Neural progenitor cell (in vitro differentiated cells): ENCODE measurements around the gene TMEM204. TPM values are rescaled to one million over a fixed set of nuclear protein-coding genes. Genes with fewer than 3 reads are reported as not detected.

Experiments used
- DNase-seq: peaks from one replicate; pipeline ENCODE4 v3.0.0-alpha.2; 2016; ENCODE audit warnings: low spot score
- H2AFZ ChIP-seq: fragments of 200-600 bp; sonication (generic); replicated peaks from 2 replicates; pipeline ENCODE4 v1.6.1; 2016; ENCODE audit warnings: antibody characterized with exemption
- H3F3A ChIP-seq: fragments of 200-600 bp; sonication (generic); 2 replicates; pipeline ENCODE4 v1.6.1; 2016; ENCODE audit warnings: antibody characterized with exemption, low read depth
- H3K27ac ChIP-seq: fragments of 200-600 bp; sonication (generic); 2 replicates; pipeline ENCODE4 v1.5.1; 2016; ENCODE audit warnings: mild to moderate bottlenecking
- H3K27me3 ChIP-seq: fragments of 200-600 bp; sonication (generic); 2 replicates; pipeline ENCODE4 v1.6.1; 2016; ENCODE audit warnings: mild to moderate bottlenecking, moderate library complexity
- H3K36me3 ChIP-seq: fragments of 200-600 bp; sonication (generic); 2 replicates; pipeline ENCODE4 v1.5.1; 2016
- H3K4me1 ChIP-seq: fragments of 200-600 bp; sonication (generic); 2 replicates; pipeline ENCODE4 v1.6.1; 2016; ENCODE audit warnings: mixed run types
- H3K4me2 ChIP-seq: fragments of 200-600 bp; sonication (generic); 2 replicates; pipeline ENCODE4 v1.6.1; 2016
- H3K4me3 ChIP-seq: fragments of 200-600 bp; sonication (generic); 2 replicates; pipeline ENCODE4 v1.5.1; 2016
- H3K79me2 ChIP-seq: fragments of 200-600 bp; sonication (generic); 2 replicates; pipeline ENCODE4 v1.6.1; 2016; ENCODE audit warnings: low read depth
- H3K9ac ChIP-seq: fragments of 200-600 bp; sonication (generic); 2 replicates; pipeline ENCODE4 v1.6.1; 2016
- H3K9me3 ChIP-seq: fragments of 200-600 bp; sonication (generic); 2 replicates; pipeline ENCODE4 v1.5.1; 2016; ENCODE audit warnings: low read depth
- H4K20me1 ChIP-seq: fragments of 200-600 bp; sonication (generic); 2 replicates; pipeline ENCODE4 v1.6.1; 2016; ENCODE audit warnings: low read depth
- H3K27ac Mint-ChIP-seq: 3 replicates; pipeline ENCODE4 v1.8.0; 2021; ENCODE audit warnings: mixed read lengths
- H3K27me3 Mint-ChIP-seq: 2 replicates; pipeline ENCODE4 v1.8.0; 2022; ENCODE audit warnings: low read depth, mild to moderate bottlenecking, inconsistent platforms, moderate library complexity, mixed read lengths; ENCODE audit not compliant: insufficient read depth
- H3K36me3 Mint-ChIP-seq: 3 replicates; pipeline ENCODE4 v1.8.0; 2021; ENCODE audit warnings: mixed read lengths
- H3K4me1 Mint-ChIP-seq: 3 replicates; pipeline ENCODE4 v1.8.0; 2021; ENCODE audit warnings: mixed read lengths
- H3K4me3 Mint-ChIP-seq: 3 replicates; pipeline ENCODE4 v1.8.0; 2021; ENCODE audit warnings: mild to moderate bottlenecking, moderate library complexity, mixed read lengths
- H3K9me3 Mint-ChIP-seq: 3 replicates; pipeline ENCODE4 v1.8.0; 2020; ENCODE audit warnings: mixed read lengths
- EZH2 ChIP-seq: fragments of 200-600 bp; sonication (generic); IDR thresholded peaks from 2 replicates; pipeline ENCODE4 v1.6.1; 2017; ENCODE audit warnings: antibody characterized with exemption, mild to moderate bottlenecking, moderate library complexity
- EZH2phosphoT487 ChIP-seq: fragments of 200-600 bp; sonication (generic); IDR thresholded peaks from 2 replicates; pipeline ENCODE4 v1.6.1; 2017; ENCODE audit warnings: antibody characterized with exemption
- total RNA-seq: library from RNA; depleted of rRNA; stranded (reverse); fragments of >200 nt; gene quantifications from 2 replicates; pipeline ENCODE4 v1.2.3, GENCODE V29; 2015; ENCODE audit warnings: low replicate concordance
- TF ChIP-seq, protein P1 (sequence below): fragments of 200-600 bp; sonication (generic); IDR thresholded peaks from 2 replicates; pipeline ENCODE4 v1.5.1; 2017; ENCODE audit warnings: antibody characterized with exemption, mild to moderate bottlenecking

TMEM204 gene
- total RNA-seq, 1 donor from 2014 or later: not detected

DNA sequence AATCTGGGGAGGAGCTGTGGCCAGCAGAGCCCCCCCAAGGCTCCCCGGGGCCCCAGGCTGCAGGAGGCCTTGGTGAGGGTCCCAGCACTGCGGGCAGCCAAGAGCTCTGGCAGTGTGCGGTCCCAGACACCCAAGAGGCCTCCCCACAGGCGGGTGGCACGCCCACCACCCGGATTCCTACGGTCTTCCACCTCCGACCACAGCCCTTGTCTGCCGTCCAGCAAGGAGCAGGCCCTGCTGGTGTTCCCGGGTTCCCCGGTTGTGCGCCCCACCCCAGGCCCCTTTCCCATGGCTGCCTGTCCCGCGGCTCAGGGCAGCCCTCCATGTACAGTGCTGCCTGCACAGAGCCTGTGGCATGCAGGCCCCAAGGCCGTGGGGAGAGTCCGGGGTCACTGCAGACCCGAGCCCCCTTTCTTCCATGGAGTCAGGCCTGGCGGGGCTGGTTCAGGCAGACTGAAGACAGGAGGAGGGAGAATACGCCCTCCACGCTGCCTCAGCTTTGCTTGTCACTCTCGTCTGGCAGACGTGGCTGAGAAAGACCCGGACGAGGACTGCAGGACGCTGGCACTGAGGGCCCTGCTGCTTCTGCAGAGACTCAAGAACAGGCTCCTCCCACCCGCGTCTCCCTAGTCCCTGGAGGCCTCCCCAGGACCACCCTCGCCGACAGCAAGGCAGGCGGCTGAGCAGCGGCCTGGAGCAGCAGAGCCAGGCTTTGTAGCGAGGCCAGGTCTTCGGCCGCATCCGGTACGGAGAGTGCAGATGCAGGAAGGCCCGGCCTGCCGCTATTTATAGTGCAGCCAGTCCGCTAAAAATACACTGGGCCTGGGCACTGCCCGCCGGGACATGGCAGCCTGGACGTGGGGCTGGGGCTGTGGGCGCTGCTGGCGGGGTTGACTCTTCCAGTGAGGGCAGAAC lies 23.9 kb upstream of the TMEM204 start:
- no peak overlapping the region for H3K27ac ChIP-seq
- H3K4me3 ChIP-seq: no peak overlapping the region
- H3K9ac ChIP-seq: no peak overlapping the region
- Mint-ChIP-seq H3K4me3 (no peak overlapping the region), H3K36me3 (peaks cover 12% of the 10 kb centered on the region), H3K27ac (no peak overlapping the region), H3K4me1 (no peaks in the 10 kb centered on the region), H3K27me3 (peaks cover 3% of the 10 kb centered on the region), H3K9me3 (peaks cover 4% of the 10 kb centered on the region)
- H3K79me2 ChIP-seq: no peaks in the 10 kb centered on the region
- H3K9me3 ChIP-seq: no peaks in the 10 kb centered on the region
- TF ChIP-seq EZH2 (no peak), EZH2phosphoT487 (no peak)
- TF ChIP-seq, protein P1, sequence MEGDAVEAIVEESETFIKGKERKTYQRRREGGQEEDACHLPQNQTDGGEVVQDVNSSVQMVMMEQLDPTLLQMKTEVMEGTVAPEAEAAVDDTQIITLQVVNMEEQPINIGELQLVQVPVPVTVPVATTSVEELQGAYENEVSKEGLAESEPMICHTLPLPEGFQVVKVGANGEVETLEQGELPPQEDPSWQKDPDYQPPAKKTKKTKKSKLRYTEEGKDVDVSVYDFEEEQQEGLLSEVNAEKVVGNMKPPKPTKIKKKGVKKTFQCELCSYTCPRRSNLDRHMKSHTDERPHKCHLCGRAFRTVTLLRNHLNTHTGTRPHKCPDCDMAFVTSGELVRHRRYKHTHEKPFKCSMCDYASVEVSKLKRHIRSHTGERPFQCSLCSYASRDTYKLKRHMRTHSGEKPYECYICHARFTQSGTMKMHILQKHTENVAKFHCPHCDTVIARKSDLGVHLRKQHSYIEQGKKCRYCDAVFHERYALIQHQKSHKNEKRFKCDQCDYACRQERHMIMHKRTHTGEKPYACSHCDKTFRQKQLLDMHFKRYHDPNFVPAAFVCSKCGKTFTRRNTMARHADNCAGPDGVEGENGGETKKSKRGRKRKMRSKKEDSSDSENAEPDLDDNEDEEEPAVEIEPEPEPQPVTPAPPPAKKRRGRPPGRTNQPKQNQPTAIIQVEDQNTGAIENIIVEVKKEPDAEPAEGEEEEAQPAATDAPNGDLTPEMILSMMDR: no peak
- no peak overlapping the region for H2AFZ ChIP-seq
- no peaks in the 10 kb centered on the region for H3K36me3 ChIP-seq
- peaks cover 5% of the 10 kb centered on the region for H3F3A ChIP-seq
- no peaks in the 10 kb centered on the region for H3K27me3 ChIP-seq
- H4K20me1 ChIP-seq: no peaks in the 10 kb centered on the region
- no peaks in the 10 kb centered on the region for H3K4me1 ChIP-seq
- DNase-seq: no peak
- no peak overlapping the region for H3K4me2 ChIP-seq

DNA sequence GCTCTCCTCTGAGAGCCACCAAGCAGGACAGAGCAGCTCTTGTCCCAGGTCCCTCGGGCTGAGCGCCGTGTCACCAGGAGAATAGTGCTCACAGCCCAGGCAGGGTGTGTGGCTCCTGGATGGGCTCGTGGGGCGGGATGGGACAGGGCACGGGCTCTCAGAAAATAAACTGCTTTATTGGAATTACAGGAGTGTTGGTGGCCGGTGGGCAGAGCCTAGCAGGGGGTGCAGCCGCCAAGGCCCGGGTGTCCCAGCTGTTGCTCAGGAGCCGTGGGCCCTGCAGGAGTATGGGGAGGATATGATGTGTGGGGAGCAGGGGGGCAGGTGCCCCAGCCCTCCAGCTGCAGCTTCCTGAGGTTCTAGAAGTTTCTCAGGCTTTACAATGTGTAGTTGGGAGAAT lies 23.2 kb upstream of the TMEM204 start:
- no peak overlapping the region for H2AFZ ChIP-seq
- H3K27me3 ChIP-seq: no peaks in the 10 kb centered on the region
- no peak overlapping the region for H3K27ac Mint-ChIP-seq
- H3F3A ChIP-seq: peaks cover 5% of the 10 kb centered on the region
- peaks cover 7% of the 10 kb centered on the region for H3K9me3 Mint-ChIP-seq
- no peaks in the 10 kb centered on the region for H3K36me3 ChIP-seq
- no peaks in the 10 kb centered on the region for H4K20me1 ChIP-seq
- H3K9me3 ChIP-seq: no peaks in the 10 kb centered on the region
- H3K27me3 Mint-ChIP-seq: peaks cover 3% of the 10 kb centered on the region
- no peak overlapping the region for H3K4me3 ChIP-seq
- no peak overlapping the region for H3K4me3 Mint-ChIP-seq
- peaks cover 16% of the 10 kb centered on the region for H3K36me3 Mint-ChIP-seq
- no peaks in the 10 kb centered on the region for H3K79me2 ChIP-seq
- no peak for DNase-seq
- no peak overlapping the region for H3K27ac ChIP-seq
- no peak overlapping the region for H3K4me2 ChIP-seq
- H3K9ac ChIP-seq: no peak overlapping the region
- H3K4me1 ChIP-seq: no peaks in the 10 kb centered on the region
- TF ChIP-seq EZH2: no peak
- TF ChIP-seq, protein P1: no peak
- no peak for TF ChIP-seq EZH2phosphoT487
- H3K4me1 Mint-ChIP-seq: no peaks in the 10 kb centered on the region

DNA sequence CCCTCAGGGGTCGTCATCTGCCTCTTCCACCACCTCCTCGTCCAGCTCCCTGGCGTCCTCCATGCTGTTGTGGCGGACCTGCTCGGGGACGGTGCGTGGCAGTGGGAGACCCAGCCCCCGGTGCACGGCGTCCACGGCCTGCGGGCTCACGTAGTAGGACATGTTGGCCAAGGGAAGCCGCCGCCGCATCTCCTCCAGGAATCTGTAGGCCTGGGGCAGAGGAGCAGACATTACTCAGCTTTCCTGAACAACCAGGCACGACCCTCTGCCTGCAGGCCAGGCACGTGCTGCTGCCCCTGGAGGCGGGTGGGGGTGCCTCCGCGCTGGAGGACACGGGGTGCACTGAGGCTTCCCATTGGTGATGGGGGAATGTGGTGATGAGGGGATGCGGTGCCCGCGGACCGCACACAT lies 22.5 kb upstream of the TMEM204 start:
- DNase-seq: no peak
- H3K27ac Mint-ChIP-seq: no peak overlapping the region
- H3K36me3 Mint-ChIP-seq: peaks cover 18% of the 10 kb centered on the region
- Histone ChIP-seq H3K79me2 (no peaks in the 10 kb centered on the region), H3K9me3 (no peaks in the 10 kb centered on the region), H3K4me1 (no peaks in the 10 kb centered on the region), H3F3A (peaks cover 5% of the 10 kb centered on the region), H3K4me3 (no peak overlapping the region), H3K27me3 (no peaks in the 10 kb centered on the region), H3K9ac (no peak overlapping the region), H3K27ac (no peak overlapping the region), H3K36me3 (no peaks in the 10 kb centered on the region), H2AFZ (no peak overlapping the region), H3K4me2 (no peak overlapping the region), H4K20me1 (no peaks in the 10 kb centered on the region)
- TF ChIP-seq EZH2phosphoT487 (no peak), EZH2 (no peak)
- TF ChIP-seq, protein P1: no peak
- peaks cover 3% of the 10 kb centered on the region for H3K27me3 Mint-ChIP-seq
- H3K9me3 Mint-ChIP-seq: peaks cover 7% of the 10 kb centered on the region
- H3K4me1 Mint-ChIP-seq: no peaks in the 10 kb centered on the region
- no peak overlapping the region for H3K4me3 Mint-ChIP-seq
